GM23248 (cell line): ENCODE results near the gene GDAP1L1. TPM values are rescaled to one million over a fixed set of nuclear protein-coding genes. Genes with fewer than 3 reads are reported as not detected.
A peak's percentile ranks its signal among the peaks of the same experiment; 100 is the strongest.

Experiments
- DNase-seq: peaks from one replicate; pipeline ENCODE4 v3.0.0-alpha.2; 2015
- H2AFZ ChIP-seq: fragments of 200-600 bp; sonication (generic); 2 replicates; pipeline ENCODE4 v1.6.1; 2016; ENCODE audit warnings: antibody characterized with exemption
- H3F3A ChIP-seq: fragments of 200-600 bp; sonication (generic); 2 replicates; pipeline ENCODE4 v1.6.1; 2016; ENCODE audit warnings: mild to moderate bottlenecking, antibody characterized with exemption, mixed run types; ENCODE audit not compliant: insufficient read depth
- H3K27ac ChIP-seq: fragments of 200-600 bp; sonication (generic); 2 replicates; pipeline ENCODE4 v1.5.1; 2016; ENCODE audit warnings: mild to moderate bottlenecking
- H3K27me3 ChIP-seq: fragments of 200-600 bp; sonication (generic); replicated peaks from 2 replicates; pipeline ENCODE4 v1.6.1; 2016; ENCODE audit warnings: mild to moderate bottlenecking; ENCODE audit not compliant: insufficient read depth
- H3K36me3 ChIP-seq: fragments of 200-600 bp; sonication (generic); 2 replicates; pipeline ENCODE4 v1.6.1; 2016; ENCODE audit warnings: low read depth, mild to moderate bottlenecking
- H3K4me1 ChIP-seq: fragments of 200-600 bp; sonication (generic); 2 replicates; pipeline ENCODE4 v1.6.1; 2016; ENCODE audit warnings: mild to moderate bottlenecking; ENCODE audit not compliant: insufficient read depth
- H3K4me2 ChIP-seq: fragments of 200-600 bp; sonication (generic); one replicate; pipeline ENCODE4 v1.6.1; 2016; ENCODE audit warnings: mild to moderate bottlenecking; ENCODE audit not compliant: unreplicated experiment
- H3K4me3 ChIP-seq: fragments of 200-600 bp; sonication (generic); 2 replicates; pipeline ENCODE4 v1.5.1; 2016; ENCODE audit warnings: mild to moderate bottlenecking
- H3K79me2 ChIP-seq: fragments of 200-600 bp; sonication (generic); 2 replicates; pipeline ENCODE4 v1.6.1; 2016; ENCODE audit warnings: mild to moderate bottlenecking; ENCODE audit not compliant: insufficient read depth
- H3K9ac ChIP-seq: fragments of 200-600 bp; sonication (generic); 2 replicates; pipeline ENCODE4 v1.6.1; 2016; ENCODE audit warnings: mild to moderate bottlenecking
- H3K9me2 ChIP-seq: fragments of 200-600 bp; sonication (generic); 2 replicates; pipeline ENCODE4 v1.6.1; 2016; ENCODE audit warnings: mixed run types, mild to moderate bottlenecking, moderate library complexity; ENCODE audit not compliant: insufficient read depth
- H3K9me3 ChIP-seq: fragments of 200-600 bp; sonication (generic); one replicate; pipeline ENCODE4 v1.6.1; 2017; ENCODE audit warnings: low read depth
- H4K20me1 ChIP-seq: fragments of 200-600 bp; sonication (generic); 2 replicates; pipeline ENCODE4 v1.6.0; 2016; ENCODE audit not compliant: insufficient read depth
- EZH2 ChIP-seq: fragments of 200-600 bp; sonication (generic); IDR thresholded peaks from 2 replicates; pipeline ENCODE4 v1.6.1; 2018; ENCODE audit warnings: antibody characterized with exemption, mild to moderate bottlenecking; ENCODE audit not compliant: insufficient read depth, poor library complexity, severe bottlenecking
- EZH2phosphoT487 ChIP-seq: fragments of 200-600 bp; sonication (generic); IDR thresholded peaks from 2 replicates; pipeline ENCODE4 v1.6.1; 2018; ENCODE audit warnings: antibody characterized with exemption, moderate library complexity, mild to moderate bottlenecking, low read depth; ENCODE audit not compliant: insufficient read depth
- WGBS, 2 experiments: methylation state at CpG; one replicate each; pipeline ENCODE4 v1.1.6; 2015 to 2017; ENCODE audit warnings: low lambda C conversion rate in 2 of 2, low coverage in 1 of 2; ENCODE audit errors: missing lambda C conversion rate in 2 of 2; 5-methylcytosine and 5-hydroxymethylcytosine counted together
- in situ Hi-C: fragments of 300-500 bp; cut with MboI; formaldehyde crosslinking; loops from 2 replicates; pipeline ENCODE4 v1.15.0; 2020
- polyA plus RNA-seq: library from polyadenylated mRNA; unstranded; fragments of >200 nt; fragmentation: Nextera tagmentation; extraction: Ambion mirVana; gene quantifications from 2 replicates; pipeline ENCODE4 v1.2.1, GENCODE V29; 2016
- total RNA-seq: library from RNA; depleted of rRNA; stranded (reverse); fragments of >200 nt; shearing (Covaris generic); gene quantifications from 2 replicates; pipeline ENCODE4 v1.2.3, GENCODE V29; 2014

The GDAP1L1 gene
- total and polyA plus RNA-seq, 2 experiments from 2014 or later: not detected

GRCh38 chr20:44210406-44211176, 36.5 kb upstream of the GDAP1L1 start, which contains the start of gene OSER1:
OSER1 (minus strand) TSS chr20:44210771; CDS start chr20:44206957, 3,814 bp downstream.
- H3F3A ChIP-seq: peaks cover 36% of the 10 kb centered on the region
- H3K4me3 ChIP-seq: peak within 1 kb of the TSS; percentile 97
- DNase-seq: peak; percentile 99
- H3K9me2 ChIP-seq: no peaks in the 10 kb centered on the region
- H3K36me3 ChIP-seq: peaks cover 8% of the 10 kb centered on the region; the same call in 1 of the 2 replicates
- peak within 1 kb of the TSS; percentile 99 for H3K4me2 ChIP-seq
- no peaks in the 10 kb centered on the region for H4K20me1 ChIP-seq
- H3K4me1 ChIP-seq: peaks cover 33% of the 10 kb centered on the region
- in situ Hi-C loops: loop anchor here (25.0 kb wide), 1 partner anchor 402 kb away; no protein-coding TSS in a partner anchor
- peaks cover 67% of the 10 kb centered on the region for H3K79me2 ChIP-seq
- peak within 1 kb of the TSS; percentile 92 for H3K27ac ChIP-seq
- WGBS, 2 experiments: 0 to 1% methylated on average over 46 to 69 of the region's 79 CpGs
- no peak for TF ChIP-seq EZH2
- TF ChIP-seq EZH2phosphoT487: no peak
- peak within 1 kb of the TSS; percentile 77 for H2AFZ ChIP-seq
- H3K27me3 ChIP-seq: no peaks in the 10 kb centered on the region
- no peaks in the 10 kb centered on the region for H3K9me3 ChIP-seq
- H3K9ac ChIP-seq: peak within 1 kb of the TSS; percentile 97

- Histone ChIP-seq H3F3A (peaks cover 36% of the 10 kb centered on the region), H3K4me3 (peak overlapping the region; percentile 97), H3K4me1 (peaks cover 33% of the 10 kb centered on the region), H3K9ac (peak overlapping the region; percentile 94), H3K36me3 (peaks cover 2% of the 10 kb centered on the region; the same call in 1 of the 2 replicates), H2AFZ (peak overlapping the region; percentile 77), H4K20me1 (no peaks in the 10 kb centered on the region), H3K4me2 (peak overlapping the region; percentile 80), H3K9me2 (no peaks in the 10 kb centered on the region), H3K79me2 (peaks cover 59% of the 10 kb centered on the region), H3K27ac (peak overlapping the region; percentile 92), H3K9me3 (no peaks in the 10 kb centered on the region), H3K27me3 (no peaks in the 10 kb centered on the region)
- in situ Hi-C loops: loop anchor here (25.0 kb wide), 1 partner anchor 401 kb away; no protein-coding TSS in a partner anchor
- peak; percentile 80 for DNase-seq
- 1% methylated on average over 24 of the region's 24 CpGs for WGBS, 2 experiments
- TF ChIP-seq EZH2 (no peak), EZH2phosphoT487 (no peak)
These were observed 35.7 kb upstream of the GDAP1L1 start for GRCh38 chr20:44211177-44212039.

- peaks cover 23% of the 10 kb centered on the region for H3K4me1 ChIP-seq
- no peaks in the 10 kb centered on the region for H4K20me1 ChIP-seq
- 55 to 62% methylated on average over 4 of the region's 4 CpGs for WGBS, 2 experiments
- peaks cover 25% of the 10 kb centered on the region for H3F3A ChIP-seq
- H3K4me2 ChIP-seq: no peak overlapping the region
- no peaks in the 10 kb centered on the region for H3K9me3 ChIP-seq
- H3K36me3 ChIP-seq: no peaks in the 10 kb centered on the region
- no peak overlapping the region for H2AFZ ChIP-seq
- no peak for TF ChIP-seq EZH2phosphoT487
- TF ChIP-seq EZH2: no peak
- H3K9me2 ChIP-seq: no peaks in the 10 kb centered on the region
- no peak overlapping the region; the same call in 1 of the 2 replicates for H3K9ac ChIP-seq
- no peaks in the 10 kb centered on the region for H3K27me3 ChIP-seq
- H3K79me2 ChIP-seq: peaks cover 45% of the 10 kb centered on the region
- peak; percentile 50 for DNase-seq
- no peak overlapping the region for H3K4me3 ChIP-seq
- in situ Hi-C loops: loop anchor here (25.0 kb wide), 1 partner anchor 400 kb away; no protein-coding TSS in a partner anchor
- no peak overlapping the region for H3K27ac ChIP-seq
These were observed 34.3 kb upstream of the GDAP1L1 start for GRCh38 chr20:44212792-44213191.

DNA sequence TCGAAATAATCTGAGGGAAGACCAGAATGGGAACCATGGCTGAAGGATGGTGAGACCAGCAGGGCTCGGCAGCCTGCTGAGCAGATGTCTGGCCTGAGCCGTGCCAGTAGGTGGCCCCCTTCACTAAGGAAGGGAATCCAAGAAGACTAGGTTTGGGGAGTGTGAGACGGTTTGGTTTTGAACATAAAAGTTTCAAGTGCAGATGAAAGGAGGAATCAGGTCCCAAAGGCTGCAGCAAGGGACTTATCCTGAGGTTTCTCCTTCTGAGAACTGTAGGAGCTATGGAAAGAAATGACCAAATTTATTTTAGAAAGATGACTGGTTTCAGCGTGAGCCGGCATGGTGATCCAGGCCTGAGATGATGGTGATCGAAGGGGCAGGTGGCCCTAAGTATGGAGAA, 32.0 kb upstream of the GDAP1L1 start:
- Histone ChIP-seq H3K4me1 (peaks cover 7% of the 10 kb centered on the region; the same call in 1 of the 2 replicates), H3K9ac (no peak overlapping the region), H4K20me1 (no peaks in the 10 kb centered on the region), H3F3A (peaks cover 7% of the 10 kb centered on the region; the same call in 1 of the 2 replicates), H3K27ac (no peak overlapping the region), H3K79me2 (peaks cover 22% of the 10 kb centered on the region), H3K27me3 (no peaks in the 10 kb centered on the region), H3K4me2 (no peak overlapping the region), H2AFZ (no peak overlapping the region), H3K9me3 (no peaks in the 10 kb centered on the region), H3K9me2 (no peaks in the 10 kb centered on the region), H3K36me3 (no peaks in the 10 kb centered on the region), H3K4me3 (no peak overlapping the region)
- in situ Hi-C loops: loop anchor here (5.0 to 25.0 kb wide), 2 partner anchors 247 to 397 kb away; no protein-coding TSS in a partner anchor
- TF ChIP-seq EZH2phosphoT487 (no peak), EZH2 (no peak)
- peak; percentile 85 for DNase-seq
- 37 to 39% methylated on average over 7 of the region's 7 CpGs for WGBS, 2 experiments
